ENCODE results near the gene MEF2C. TPM values are rescaled to one million over a fixed set of nuclear protein-coding genes. Genes with fewer than 3 reads are reported as not detected.
A peak's percentile ranks its signal among the peaks of the same experiment; 100 is the strongest.

The MEF2C gene
- polyA plus RNA-seq, 3 donors, result 32.0 to 89.3 (median 88.3) TPM

GRCh38 chr5:88760527-88760926 lies 122.5 kb downstream of the MEF2C start:
- H3K9me3 Mint-ChIP-seq, result no peaks in the 10 kb centered on the region
- TF ChIP-seq, protein P1, sequence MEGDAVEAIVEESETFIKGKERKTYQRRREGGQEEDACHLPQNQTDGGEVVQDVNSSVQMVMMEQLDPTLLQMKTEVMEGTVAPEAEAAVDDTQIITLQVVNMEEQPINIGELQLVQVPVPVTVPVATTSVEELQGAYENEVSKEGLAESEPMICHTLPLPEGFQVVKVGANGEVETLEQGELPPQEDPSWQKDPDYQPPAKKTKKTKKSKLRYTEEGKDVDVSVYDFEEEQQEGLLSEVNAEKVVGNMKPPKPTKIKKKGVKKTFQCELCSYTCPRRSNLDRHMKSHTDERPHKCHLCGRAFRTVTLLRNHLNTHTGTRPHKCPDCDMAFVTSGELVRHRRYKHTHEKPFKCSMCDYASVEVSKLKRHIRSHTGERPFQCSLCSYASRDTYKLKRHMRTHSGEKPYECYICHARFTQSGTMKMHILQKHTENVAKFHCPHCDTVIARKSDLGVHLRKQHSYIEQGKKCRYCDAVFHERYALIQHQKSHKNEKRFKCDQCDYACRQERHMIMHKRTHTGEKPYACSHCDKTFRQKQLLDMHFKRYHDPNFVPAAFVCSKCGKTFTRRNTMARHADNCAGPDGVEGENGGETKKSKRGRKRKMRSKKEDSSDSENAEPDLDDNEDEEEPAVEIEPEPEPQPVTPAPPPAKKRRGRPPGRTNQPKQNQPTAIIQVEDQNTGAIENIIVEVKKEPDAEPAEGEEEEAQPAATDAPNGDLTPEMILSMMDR (IDR thresholded peaks at IDR 0.05), result no peak
- H4K20me1 ChIP-seq (ENCODE audit: insufficient read depth, low read length), result peaks cover 7% of the 10 kb centered on the region
- peak overlapping the region in 1 of 2 donors; percentile 78 for H3K27ac ChIP-seq (ENCODE audit: low read depth in 1 of 2, low read length in 2 of 2)
- no peak overlapping the region for H3K4me3 Mint-ChIP-seq
- peaks cover 30 to 56% of the 10 kb centered on the region in 2 donors for H3K36me3 ChIP-seq (replicated peaks in 1 of 2; ENCODE audit: control insufficient read depth in 1 of 2, insufficient read depth in 2 of 2, low read length in 2 of 2)
- H3K4me2 ChIP-seq (replicated peaks; ENCODE audit: extremely low read depth, low read length, poor library complexity, severe bottlenecking), result no peak overlapping the region
- H3K4me1 Mint-ChIP-seq, result peaks cover 24% of the 10 kb centered on the region
- no peak overlapping the region for H3K4me3 ChIP-seq (replicated peaks in 1 of 3; ENCODE audit: low read depth in 2 of 3, low read length in 3 of 3)
- intact Hi-C loops (cut with micrococcal nuclease), result loop anchor here in 1 of 2 donors (10.0 kb wide), 1 partner anchor 64 kb away; no protein-coding TSS in a partner anchor
- H3K79me2 ChIP-seq (ENCODE audit: insufficient read depth, low read length), result no peaks in the 10 kb centered on the region
- peak overlapping the region; percentile 81 to 95 (median 91) for H3K27ac Mint-ChIP-seq
- H3K27me3 Mint-ChIP-seq (ENCODE audit: low read depth in 3 of 3), result peaks cover 0 to 3% (median 0%) of the 10 kb centered on the region in 3 donors
- H3K9me3 ChIP-seq (replicated peaks in 1 of 2; ENCODE audit: control insufficient read depth in 1 of 2, insufficient read depth in 1 of 2, low read length in 2 of 2), result no peaks in the 10 kb centered on the region
- H3K4me1 ChIP-seq (ENCODE audit: control insufficient read depth in 1 of 2, insufficient read depth in 2 of 2, low read length in 2 of 2), result peaks cover 20 to 22% of the 10 kb centered on the region in 2 donors
- peak in 1 of 3 donors; percentile 13 for DNase-seq
- WGBS (ENCODE audit: insufficient coverage), result no CpG with 5 or more reads among the region's 4 CpGs
- H3K9ac ChIP-seq (ENCODE audit: insufficient read depth, low read length, poor library complexity, severe bottlenecking), result no peak overlapping the region
- no peak overlapping the region for H2AFZ ChIP-seq (ENCODE audit: insufficient read depth, low read depth, low read length, poor library complexity, severe bottlenecking)
- H3K27me3 ChIP-seq (ENCODE audit: control insufficient read depth in 2 of 2, insufficient read depth in 2 of 2, low read length in 2 of 2), result no peaks in the 10 kb centered on the region
- H3K36me3 Mint-ChIP-seq, result peaks cover 58 to 60% of the 10 kb centered on the region in 2 donors

DNA sequence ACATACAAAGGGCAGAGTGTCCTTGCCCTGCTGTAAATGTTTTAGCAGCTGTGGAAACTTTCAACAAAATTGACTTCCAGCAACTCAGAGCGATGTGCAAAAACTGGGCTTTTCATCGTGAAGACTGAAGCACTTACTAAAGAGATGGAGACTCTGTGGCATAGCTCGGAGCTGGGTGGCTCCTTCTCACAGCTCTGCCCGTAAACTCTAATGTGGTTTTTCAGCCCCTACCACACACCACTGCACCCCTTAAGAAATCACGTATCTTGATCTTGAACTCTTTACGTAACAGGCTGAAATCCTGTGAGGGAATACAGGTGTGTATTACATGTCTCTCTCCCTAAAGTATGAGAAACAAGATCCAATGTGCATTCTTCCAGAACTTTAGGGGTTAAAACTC lies 124.4 kb downstream of the MEF2C start:
- Histone ChIP-seq H3K36me3 (replicated peaks in 1 of 2; ENCODE audit: control insufficient read depth in 1 of 2, insufficient read depth in 2 of 2, low read length in 2 of 2) (peaks cover 34 to 70% of the 10 kb centered on the region in 2 donors), H3K4me2 (replicated peaks; ENCODE audit: extremely low read depth, low read length, poor library complexity, severe bottlenecking) (no peak overlapping the region), H2AFZ (ENCODE audit: insufficient read depth, low read depth, low read length, poor library complexity, severe bottlenecking) (no peak overlapping the region), H3K4me1 (ENCODE audit: control insufficient read depth in 1 of 2, insufficient read depth in 2 of 2, low read length in 2 of 2) (peaks cover 20 to 22% of the 10 kb centered on the region in 2 donors), H3K9ac (ENCODE audit: insufficient read depth, low read length, poor library complexity, severe bottlenecking) (no peak overlapping the region), H4K20me1 (ENCODE audit: insufficient read depth, low read length) (peaks cover 11% of the 10 kb centered on the region), H3K4me3 (replicated peaks in 1 of 3; ENCODE audit: low read depth in 2 of 3, low read length in 3 of 3) (no peak overlapping the region), H3K9me3 (replicated peaks in 1 of 2; ENCODE audit: control insufficient read depth in 1 of 2, insufficient read depth in 1 of 2, low read length in 2 of 2) (no peaks in the 10 kb centered on the region), H3K27me3 (ENCODE audit: control insufficient read depth in 2 of 2, insufficient read depth in 2 of 2, low read length in 2 of 2) (no peaks in the 10 kb centered on the region), H3K27ac (ENCODE audit: low read depth in 1 of 2, low read length in 2 of 2) (no peak overlapping the region), H3K79me2 (ENCODE audit: insufficient read depth, low read length) (no peaks in the 10 kb centered on the region)
- H3K4me3 Mint-ChIP-seq, result no peak overlapping the region
- H3K4me1 Mint-ChIP-seq, result peaks cover 24% of the 10 kb centered on the region
- H3K27me3 Mint-ChIP-seq (ENCODE audit: low read depth in 3 of 3), result peaks cover 0 to 3% (median 0%) of the 10 kb centered on the region in 3 donors
- H3K27ac Mint-ChIP-seq, result no peak overlapping the region
- DNase-seq, result no peak
- intact Hi-C loops (cut with micrococcal nuclease), result no loop called here
- H3K9me3 Mint-ChIP-seq, result peaks cover 0 to 3% (median 0%) of the 10 kb centered on the region in 7 donors
- TF ChIP-seq, protein P1 (IDR thresholded peaks at IDR 0.05), result no peak
- H3K36me3 Mint-ChIP-seq, result peaks cover 63% of the 10 kb centered on the region in 2 donors
- WGBS (ENCODE audit: insufficient coverage), result 92% methylated on average over 2 of the region's 6 CpGs

Measured in CD14-positive monocyte (primary cell).